Activated gamma-delta T cell treated with Interleukin-2 at 50 U/mL for 16 hours (primary cell): ENCODE data around the gene NPAS2.

Source experiments
- DNase-seq: peaks from one replicate; pipeline ENCODE4 v3.0.0-alpha.2; 2020

The NPAS2 gene

GRCh38 chr2:100948942-100949811 lies 129.2 kb downstream of the NPAS2 start:
- no peak for DNase-seq

DNA sequence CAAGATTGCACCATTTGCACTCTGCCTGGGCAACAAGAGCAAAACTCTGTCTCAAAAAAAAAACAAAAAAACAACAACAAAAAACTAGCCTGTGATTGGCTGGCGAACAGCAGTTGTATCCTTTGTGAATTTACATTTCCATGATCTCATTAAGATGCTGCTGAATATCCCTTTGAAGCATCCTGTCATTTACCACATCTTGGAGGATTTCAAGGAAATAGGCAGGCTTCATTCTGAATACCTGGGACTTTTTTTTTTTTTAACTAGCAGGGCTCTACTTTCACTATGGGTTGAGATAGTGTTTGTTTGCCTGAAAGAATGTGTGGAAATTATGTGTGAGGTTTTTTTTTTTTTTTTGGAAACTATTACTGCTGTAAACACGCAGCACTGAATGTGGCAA lies 132.6 kb downstream of the NPAS2 start:
- DNase-seq = no peak

DNA sequence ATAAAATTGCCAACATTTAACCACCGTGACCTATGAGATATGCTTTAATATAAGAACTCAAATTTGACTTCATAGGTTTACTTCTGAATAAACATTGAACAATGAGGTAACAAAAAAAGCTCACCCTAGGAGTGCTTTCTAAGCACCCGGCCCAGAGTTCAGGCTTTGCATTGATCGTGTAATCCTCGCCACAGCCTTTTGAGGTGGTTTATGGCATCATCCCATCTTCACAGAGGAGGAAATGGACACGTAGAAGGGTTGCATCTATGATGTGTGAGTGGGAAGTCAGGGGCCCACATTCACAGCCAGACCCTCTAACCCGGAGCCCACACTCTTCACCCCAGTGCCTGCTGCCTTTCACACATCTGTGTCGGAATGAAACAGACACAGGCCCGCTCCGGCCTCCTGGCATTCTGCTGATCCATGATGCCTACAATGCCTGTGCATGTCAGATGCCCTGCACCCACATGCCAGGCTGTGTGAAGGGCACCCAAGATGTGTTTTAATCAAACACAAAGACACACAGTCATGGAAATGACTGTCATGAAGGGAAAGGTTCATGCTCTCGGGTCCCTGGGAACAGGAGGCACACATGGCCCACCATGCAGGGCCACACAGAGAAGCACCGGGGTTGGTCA lies 133.6 kb downstream of the NPAS2 start:
- no peak for DNase-seq

- no peak for DNase-seq
These were observed 134.1 kb downstream of the NPAS2 start for GRCh38 chr2:100954044-100954420.

- no peak for DNase-seq
These were observed 135.3 kb downstream of the NPAS2 start for GRCh38 chr2:100955226-100955625.

GRCh38 chr2:100956081-100956480 lies 136.1 kb downstream of the NPAS2 start:
- no peak for DNase-seq

DNA sequence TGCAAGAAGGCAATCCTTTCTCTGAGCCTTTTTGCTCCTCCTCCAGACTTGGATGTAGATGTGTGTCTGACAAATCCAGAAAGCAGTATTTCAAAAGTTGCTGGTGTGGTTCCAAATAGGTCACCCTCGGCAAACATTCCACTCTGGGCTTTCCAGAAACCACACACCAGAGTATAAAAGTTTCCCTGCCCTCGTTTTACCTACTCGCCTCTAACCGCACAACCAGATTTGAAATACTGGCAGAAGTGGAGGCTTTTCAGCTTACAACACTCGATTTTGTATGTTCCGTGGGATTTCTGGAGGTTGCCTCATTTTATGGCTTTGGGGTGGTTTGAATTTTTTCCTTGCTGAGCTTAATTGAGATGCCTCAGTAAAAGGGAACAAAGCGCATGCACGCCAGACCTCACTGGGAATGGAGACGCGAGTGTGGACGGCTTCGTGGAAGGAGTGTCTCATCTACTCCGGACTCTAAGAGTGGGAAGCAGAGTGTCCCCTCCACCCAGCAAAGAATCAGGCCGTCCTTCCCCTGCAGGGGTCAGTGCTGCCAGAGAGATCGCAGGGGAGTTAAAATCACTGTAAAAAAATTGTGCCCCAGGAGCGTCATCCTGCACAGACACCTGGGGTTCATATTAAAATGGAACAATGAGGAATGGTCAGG lies 138.2 kb downstream of the NPAS2 start:
- no peak for DNase-seq

- no peak for DNase-seq
These were observed 139.4 kb downstream of the NPAS2 start for GRCh38 chr2:100959225-100959880.

DNA sequence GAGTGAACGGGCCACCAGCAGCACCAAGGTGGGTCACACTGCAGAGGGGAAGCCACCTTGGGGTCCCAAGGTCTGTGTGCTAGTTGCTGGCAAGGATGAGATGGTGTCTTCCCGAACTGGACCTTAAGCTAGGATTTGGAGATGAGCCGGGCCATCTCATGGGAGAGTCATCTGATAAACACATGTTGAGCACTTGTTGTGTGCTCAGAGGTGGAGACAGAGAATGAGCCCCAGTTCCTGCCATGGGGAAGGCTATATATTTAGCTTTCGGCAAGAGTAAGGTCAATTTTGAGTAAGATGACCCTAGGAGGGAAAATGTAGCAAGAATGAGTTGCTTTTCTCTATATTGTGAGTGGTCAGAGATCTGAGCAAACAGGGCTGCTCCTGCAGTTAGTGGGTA lies 140.7 kb downstream of the NPAS2 start:
- no peak for DNase-seq

DNA sequence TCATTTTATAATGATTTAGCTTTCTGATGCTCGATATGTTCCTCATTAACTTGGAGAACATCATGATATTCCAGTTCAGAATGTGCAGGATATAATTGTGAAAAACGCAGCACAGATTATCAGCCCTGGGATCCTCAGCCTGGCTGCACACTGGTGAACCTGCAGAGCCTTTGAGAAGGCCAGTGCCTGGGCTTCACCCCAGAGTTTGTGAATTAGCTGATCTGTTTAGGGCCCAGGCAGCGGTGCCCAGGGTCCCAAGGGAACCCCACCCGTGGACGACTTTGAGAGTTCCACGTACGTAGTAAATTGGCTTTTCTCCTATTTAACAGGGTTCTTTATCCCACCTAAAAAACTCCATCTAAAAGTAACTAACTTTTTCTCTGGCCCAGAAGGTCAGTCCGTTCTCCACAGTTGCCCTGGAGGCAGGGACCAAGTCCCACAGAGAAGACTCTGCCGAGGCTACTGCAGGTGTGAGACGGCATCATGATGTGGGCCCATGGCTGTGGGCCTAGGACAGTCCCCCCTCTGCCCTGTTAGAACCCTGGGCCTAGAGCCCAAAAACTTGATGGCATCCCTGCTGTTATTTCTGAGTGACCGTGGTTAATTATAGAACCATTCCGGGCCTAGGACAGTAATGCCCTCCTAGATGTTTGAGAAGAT lies 142.6 kb downstream of the NPAS2 start:
- no peak for DNase-seq

DNA sequence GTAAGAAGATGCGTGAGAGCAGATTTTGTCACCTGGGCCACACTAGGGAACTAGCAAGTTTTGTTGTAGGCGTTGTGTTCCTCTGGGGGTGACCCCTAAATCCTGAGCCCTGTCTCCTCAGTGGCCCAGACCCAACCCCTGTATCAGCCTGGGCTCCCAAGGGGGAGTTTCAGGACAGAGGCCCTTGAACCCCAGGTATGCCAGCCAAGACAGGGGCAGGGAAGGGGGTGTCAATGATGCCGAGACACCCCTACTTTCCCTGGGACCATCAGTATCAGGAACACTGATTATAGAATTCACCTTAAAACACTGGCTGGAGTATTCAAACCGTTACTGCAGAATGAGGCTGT lies 143.1 kb downstream of the NPAS2 start:
- DNase-seq = no peak

DNA sequence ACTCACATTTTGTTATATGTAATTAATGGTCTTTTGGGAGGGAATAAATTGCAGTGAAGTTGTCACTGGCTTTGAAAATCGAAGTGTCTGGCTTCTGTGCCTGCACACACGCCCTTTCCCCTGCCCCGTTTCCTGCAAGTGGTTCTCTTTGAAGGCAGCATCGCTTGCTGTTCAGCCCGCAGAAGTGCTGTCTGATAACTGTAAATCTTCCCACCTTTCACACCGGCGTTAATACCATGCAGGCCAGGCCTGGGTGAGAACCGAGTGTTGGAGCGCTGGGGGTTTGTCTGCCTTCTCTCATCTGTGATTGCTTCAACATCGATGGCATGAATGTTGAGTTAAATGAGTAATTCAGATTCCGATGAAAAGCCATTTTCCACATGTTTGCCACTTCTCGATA lies 144.3 kb downstream of the NPAS2 start:
- no peak for DNase-seq

GRCh38 chr2:100964681-100965169 lies 144.8 kb downstream of the NPAS2 start:
- DNase-seq = no peak

DNA sequence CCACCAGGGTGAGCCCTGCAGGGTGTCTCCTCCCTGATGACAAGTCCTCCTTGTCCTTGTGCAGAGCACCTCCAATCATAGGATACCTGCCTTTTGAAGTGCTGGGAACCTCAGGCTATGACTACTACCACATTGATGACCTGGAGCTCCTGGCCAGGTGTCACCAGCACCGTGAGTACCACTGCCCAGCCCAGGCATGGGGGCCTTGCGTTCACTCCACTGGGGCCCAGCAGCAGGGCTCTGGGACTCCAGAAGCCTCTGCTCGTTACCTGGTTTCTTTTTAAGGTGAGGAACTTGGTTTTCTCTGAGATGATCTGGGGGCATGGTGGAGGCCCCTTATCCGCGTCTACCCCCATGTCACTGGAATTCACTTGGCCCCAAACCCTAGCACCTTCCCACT lies 145.7 kb downstream of the NPAS2 start:
- no peak for DNase-seq

- no peak for DNase-seq
These were observed 147.8 kb downstream of the NPAS2 start for GRCh38 chr2:100967716-100968115.

DNA sequence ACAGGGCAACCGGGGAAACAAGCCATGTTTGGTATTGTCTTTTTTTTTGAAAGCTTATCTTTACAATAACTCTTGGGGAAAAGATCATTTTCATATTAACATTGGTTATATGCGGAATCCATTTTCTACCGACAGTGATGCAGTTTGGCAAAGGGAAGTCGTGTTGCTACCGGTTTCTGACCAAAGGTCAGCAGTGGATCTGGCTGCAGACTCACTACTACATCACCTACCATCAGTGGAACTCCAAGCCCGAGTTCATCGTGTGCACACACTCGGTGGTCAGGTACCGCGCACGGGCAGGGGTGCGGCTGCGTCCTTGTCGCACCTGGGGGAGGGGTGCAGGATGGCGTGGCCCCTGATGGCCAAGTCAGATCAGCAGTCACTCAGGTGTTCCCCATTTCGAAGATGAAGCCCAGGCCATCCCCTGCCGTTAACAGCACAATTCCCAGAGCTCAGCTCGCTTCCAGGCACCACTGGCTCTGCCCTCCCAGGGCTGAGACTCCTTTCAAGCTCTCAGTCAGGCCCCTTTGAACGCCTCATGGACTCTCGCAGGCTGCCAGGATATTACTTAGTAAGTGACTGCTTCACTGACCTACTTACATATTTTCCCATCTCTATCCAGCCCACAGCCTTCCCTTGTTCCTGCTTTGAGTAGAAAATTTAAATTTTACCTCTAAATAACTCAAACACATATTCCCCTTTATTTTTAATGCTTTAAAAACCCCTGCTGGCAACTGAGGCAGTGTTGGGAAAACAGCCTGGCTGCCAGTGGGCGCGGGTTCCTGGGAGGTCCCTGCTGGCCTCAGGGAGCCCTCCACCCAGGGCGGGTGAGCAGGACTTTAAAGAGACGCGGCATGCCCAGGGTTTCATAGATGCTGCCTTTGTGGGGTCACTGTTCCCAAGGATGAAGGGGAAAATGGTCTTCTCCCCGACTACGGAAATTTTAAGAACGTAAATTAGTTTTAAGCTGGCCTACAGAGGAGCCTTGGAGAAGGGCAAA lies 148.5 kb downstream of the NPAS2 start:
- no peak for DNase-seq

GRCh38 chr2:100969998-100970397 lies 150.1 kb downstream of the NPAS2 start:
- DNase-seq = no peak

DNA sequence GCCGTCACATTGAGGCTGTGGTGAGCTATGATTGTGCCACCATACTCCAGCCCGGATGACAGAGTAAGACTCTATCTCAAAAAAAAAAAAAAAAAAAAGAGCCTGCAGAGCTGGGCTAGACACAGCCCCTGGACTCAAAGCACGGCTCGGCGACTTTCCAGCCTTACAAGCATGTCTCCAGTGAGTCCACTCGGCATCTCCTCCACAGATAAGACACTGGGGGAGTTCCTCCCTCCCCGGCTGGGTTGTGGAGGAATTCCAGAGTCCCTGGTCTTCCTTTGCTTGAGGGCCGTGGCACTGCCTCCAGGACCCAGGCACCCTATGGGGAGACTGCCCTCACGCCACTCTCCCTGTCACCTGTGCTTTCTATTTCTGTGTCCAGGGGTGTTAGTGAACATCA lies 151.3 kb downstream of the NPAS2 start:
- no peak for DNase-seq

- DNase-seq = no peak
These were observed 152.5 kb downstream of the NPAS2 start for GRCh38 chr2:100972452-100972851.

- no peak for DNase-seq
These were observed 155.0 kb downstream of the NPAS2 start for GRCh38 chr2:100974712-100975520.

GRCh38 chr2:100975521-100975785 lies 155.5 kb downstream of the NPAS2 start:
- DNase-seq = no peak
